22Rv1 (cell line): ENCODE results near the gene MTM1.
A peak's percentile ranks its signal among the peaks of the same experiment; 100 is the strongest.

Experiments used
- H3K27ac ChIP-seq: fragments of 450-650 bp; 2 replicates; pipeline ENCODE4 v1.5.1; 2017
- ZFX ChIP-seq: fragments of 450-650 bp; IDR thresholded peaks from 2 replicates; pipeline ENCODE4 v1.6.1; 2017; ENCODE audit warnings: antibody characterized with exemption, borderline replicate concordance
- TF ChIP-seq, protein P1 (sequence below): fragments of 450-650 bp; IDR thresholded peaks from 2 replicates; pipeline ENCODE4 v1.5.1; 2017; ENCODE audit warnings: mild to moderate bottlenecking

The MTM1 gene

DNA sequence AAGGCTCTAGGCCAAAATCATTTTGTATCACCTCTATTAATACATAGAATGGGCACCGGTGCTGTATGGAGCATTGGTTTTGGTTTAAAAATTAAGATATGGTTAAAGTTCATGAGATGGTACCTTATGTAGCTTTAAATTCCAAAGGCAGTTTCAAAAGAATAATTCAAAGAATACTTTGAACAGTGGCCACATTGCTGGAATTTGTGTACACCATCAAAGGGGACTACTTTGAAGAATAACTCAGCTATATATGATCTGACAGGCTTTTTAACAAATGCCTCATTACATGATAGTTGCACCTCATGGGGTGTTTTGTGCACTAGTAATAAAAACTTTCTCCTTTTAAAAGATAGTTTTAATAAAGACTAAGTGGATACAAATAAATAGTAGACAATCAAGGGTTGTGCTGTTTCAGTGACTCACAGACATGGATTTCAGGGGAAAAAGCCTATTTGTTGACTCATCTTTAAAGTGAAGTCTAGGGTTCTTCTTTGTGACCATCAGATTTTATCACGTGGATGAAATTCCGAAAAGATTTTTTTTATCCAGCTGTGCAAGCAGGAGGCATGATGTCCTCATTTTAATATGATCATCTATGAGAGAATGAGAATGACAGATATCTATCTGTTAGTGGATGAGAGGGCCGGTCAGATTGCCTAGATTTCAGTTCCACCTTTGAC, 12.8 kb downstream of the MTM1 start:
- no peak overlapping the region for H3K27ac ChIP-seq
- TF ChIP-seq, protein P1, sequence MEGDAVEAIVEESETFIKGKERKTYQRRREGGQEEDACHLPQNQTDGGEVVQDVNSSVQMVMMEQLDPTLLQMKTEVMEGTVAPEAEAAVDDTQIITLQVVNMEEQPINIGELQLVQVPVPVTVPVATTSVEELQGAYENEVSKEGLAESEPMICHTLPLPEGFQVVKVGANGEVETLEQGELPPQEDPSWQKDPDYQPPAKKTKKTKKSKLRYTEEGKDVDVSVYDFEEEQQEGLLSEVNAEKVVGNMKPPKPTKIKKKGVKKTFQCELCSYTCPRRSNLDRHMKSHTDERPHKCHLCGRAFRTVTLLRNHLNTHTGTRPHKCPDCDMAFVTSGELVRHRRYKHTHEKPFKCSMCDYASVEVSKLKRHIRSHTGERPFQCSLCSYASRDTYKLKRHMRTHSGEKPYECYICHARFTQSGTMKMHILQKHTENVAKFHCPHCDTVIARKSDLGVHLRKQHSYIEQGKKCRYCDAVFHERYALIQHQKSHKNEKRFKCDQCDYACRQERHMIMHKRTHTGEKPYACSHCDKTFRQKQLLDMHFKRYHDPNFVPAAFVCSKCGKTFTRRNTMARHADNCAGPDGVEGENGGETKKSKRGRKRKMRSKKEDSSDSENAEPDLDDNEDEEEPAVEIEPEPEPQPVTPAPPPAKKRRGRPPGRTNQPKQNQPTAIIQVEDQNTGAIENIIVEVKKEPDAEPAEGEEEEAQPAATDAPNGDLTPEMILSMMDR, result no peak
- TF ChIP-seq ZFX, result no peak

DNA sequence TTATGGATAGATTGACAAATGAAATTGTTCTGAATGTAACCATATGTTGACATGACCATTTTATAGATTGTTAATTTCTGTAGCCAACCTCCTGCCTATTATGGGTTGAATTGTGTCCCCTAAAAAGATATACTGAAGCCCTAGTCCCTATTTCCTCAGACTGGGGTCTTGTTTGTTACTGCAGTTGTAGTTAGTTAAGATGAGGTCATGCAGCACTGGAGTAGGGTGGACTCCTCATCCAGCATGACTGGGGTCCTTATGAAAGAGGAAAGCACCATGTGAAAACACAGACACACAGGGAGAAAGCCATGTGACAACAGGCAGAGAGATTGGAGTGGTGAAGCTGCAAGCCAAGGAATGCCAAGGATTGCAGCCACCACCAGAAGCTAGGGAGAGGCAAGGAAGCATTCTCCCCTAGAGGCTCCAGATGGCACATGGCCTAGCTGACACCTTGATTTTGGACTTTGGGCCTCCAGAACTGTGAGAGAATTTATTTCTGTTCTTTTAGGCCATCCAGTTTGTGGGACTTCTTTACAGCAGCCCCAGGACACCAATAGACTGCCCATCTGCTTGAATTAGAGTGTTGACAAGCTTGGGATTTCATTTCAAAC, 14.0 kb downstream of the MTM1 start:
- TF ChIP-seq, protein P1, result no peak
- TF ChIP-seq ZFX, result no peak
- no peak overlapping the region for H3K27ac ChIP-seq

- no peak for TF ChIP-seq ZFX
- TF ChIP-seq, protein P1, result peak; percentile 24; the same call in 1 of the 2 replicates
These were observed 19.4 kb downstream of the MTM1 start for GRCh38 chrX:150587585-150588503.

DNA sequence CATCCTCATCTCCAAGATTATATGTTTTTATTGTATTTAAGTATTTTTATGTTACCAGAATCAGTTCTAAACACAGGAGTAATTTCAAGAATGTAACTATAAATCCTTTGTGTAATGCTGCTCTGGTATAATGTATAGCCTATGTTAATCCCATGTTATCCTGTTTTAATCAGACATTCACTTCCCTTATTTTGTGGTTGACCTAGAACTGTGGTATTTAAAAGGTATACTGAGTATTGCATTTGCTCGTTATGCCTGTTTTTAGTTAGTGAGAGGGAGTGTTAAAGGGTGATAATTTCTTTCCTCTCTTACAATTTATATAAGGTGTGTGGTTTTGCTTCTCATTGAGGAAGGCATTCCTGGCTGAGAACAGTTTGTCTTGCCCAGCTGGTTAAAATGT, 26.2 kb downstream of the MTM1 start:
- TF ChIP-seq, protein P1, result no peak
- TF ChIP-seq ZFX, result no peak
- H3K27ac ChIP-seq, result no peak overlapping the region

More at GRCh38 chrX:150587585-150588503, 19.4 kb downstream of the MTM1 start:
- H3K27ac ChIP-seq, result no peak overlapping the region

GRCh38 chrX:150599226-150599625, 30.8 kb downstream of the MTM1 start:
- TF ChIP-seq, protein P1, result no peak
- TF ChIP-seq ZFX, result no peak
- H3K27ac ChIP-seq, result no peak overlapping the region

DNA sequence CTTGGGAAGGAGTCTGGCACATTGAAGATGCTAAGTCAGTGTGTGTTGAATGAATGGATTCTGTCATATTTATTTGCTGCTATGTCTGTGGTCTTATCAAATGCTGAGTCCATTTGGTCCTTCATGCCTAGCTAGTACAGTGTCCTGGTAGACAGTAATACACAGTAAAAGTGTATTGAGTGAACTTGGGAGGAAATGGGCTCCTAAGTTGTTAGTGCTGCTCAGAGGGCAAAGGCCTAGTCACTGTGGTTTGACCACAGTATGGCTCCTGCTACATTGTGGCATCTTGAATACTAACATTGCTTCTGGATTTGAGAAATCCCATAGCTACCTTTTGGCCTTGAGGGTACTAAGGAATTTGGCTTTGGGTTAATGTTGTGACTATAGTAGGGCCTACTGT, 33.9 kb downstream of the MTM1 start:
- TF ChIP-seq, protein P1, result no peak
- no peak for TF ChIP-seq ZFX

More for the DNA sequence above, 33.9 kb downstream of the MTM1 start:
- no peak overlapping the region for H3K27ac ChIP-seq
